ENCODE measurements around the gene FADS3. TPM values are rescaled to one million over a fixed set of nuclear protein-coding genes. Genes with fewer than 3 reads are reported as not detected.
A peak's percentile ranks its signal among the peaks of the same experiment; 100 is the strongest.

The FADS3 gene
- total RNA-seq, 1 experiment from 2014 or later = 50.0 TPM

- POLR2A ChIA-PET = no interaction called here
- DNase-seq (ENCODE audit: low spot score) (no peak), ATAC-seq (no peak)
- Mint-ChIP-seq H3K27ac (peak overlapping the region; percentile 49), H3K27me3 (ENCODE audit: low read depth) (no peaks in the 10 kb centered on the region), H3K36me3 (peaks cover 71% of the 10 kb centered on the region), H3K9me3 (no peaks in the 10 kb centered on the region), H3K4me1 (no peaks in the 10 kb centered on the region), H3K4me3 (no peak overlapping the region)
- CTCF ChIA-PET = no interaction called here
- no peak for TF ChIP-seq ZNF317 (CRISPR knock-in tag; IDR thresholded peaks at IDR 0.05; ENCODE audit: borderline replicate concordance, low read depth)
- no peak for TF ChIP-seq ZNF263 (CRISPR knock-in tag; IDR thresholded peaks at IDR 0.05; ENCODE audit: low read depth)
- no peak for TF ChIP-seq CREM (CRISPR knock-in tag; IDR thresholded peaks at IDR 0.05)
- no peak for TF ChIP-seq ZBTB43 (CRISPR knock-in tag; IDR thresholded peaks at IDR 0.05)
- TF ChIP-seq SP1 (CRISPR knock-in tag; conservative IDR thresholded peaks at IDR 0.05) = no peak
- no peak for TF ChIP-seq ZSCAN18 (CRISPR knock-in tag; IDR thresholded peaks at IDR 0.05)
- no peak for TF ChIP-seq JUN (CRISPR knock-in tag; IDR thresholded peaks at IDR 0.05)
- TF ChIP-seq ERG (CRISPR knock-in tag; IDR thresholded peaks at IDR 0.05) = no peak
- no peak for TF ChIP-seq ZNF232 (CRISPR knock-in tag; IDR thresholded peaks at IDR 0.05)
- TF ChIP-seq MXD4 (CRISPR knock-in tag; IDR thresholded peaks at IDR 0.05; ENCODE audit: borderline replicate concordance) = no peak
- TF ChIP-seq HMGA2 (CRISPR knock-in tag; IDR thresholded peaks at IDR 0.05) = no peak
- no peak for TF ChIP-seq RELA (CRISPR knock-in tag; IDR thresholded peaks at IDR 0.05; ENCODE audit: borderline replicate concordance)
- no peak for TF ChIP-seq CBFB (CRISPR knock-in tag; IDR thresholded peaks at IDR 0.05; ENCODE audit: low read depth)
- no peak for TF ChIP-seq ZNF138 (CRISPR knock-in tag; conservative IDR thresholded peaks at IDR 0.05)
Observed at GRCh38 chr11:61851900-61852295, 39.4 kb downstream of the FADS3 start.

- ChIA-PET POLR2A (no interaction called here), CTCF (no interaction called here)
- no peaks in the 10 kb centered on the region for H3K27me3 Mint-ChIP-seq (ENCODE audit: low read depth)
- peaks cover 76% of the 10 kb centered on the region for H3K36me3 Mint-ChIP-seq
- DNase-seq (ENCODE audit: low spot score) = no peak
- H3K9me3 Mint-ChIP-seq = no peaks in the 10 kb centered on the region
- H3K27ac Mint-ChIP-seq = peak overlapping the region; percentile 49
- TF ChIP-seq RORB (CRISPR knock-in tag; IDR thresholded peaks at IDR 0.05) (no peak), ATF1 (CRISPR knock-in tag; IDR thresholded peaks at IDR 0.05) (no peak), CREB1 (CRISPR knock-in tag; IDR thresholded peaks at IDR 0.05) (no peak), ATF3 (CRISPR knock-in tag; conservative IDR thresholded peaks at IDR 0.05) (no peak), SOX15 (CRISPR knock-in tag; IDR thresholded peaks at IDR 0.05) (no peak), ZNF416 (CRISPR knock-in tag; IDR thresholded peaks at IDR 0.05) (no peak)
- H3K4me1 Mint-ChIP-seq = no peaks in the 10 kb centered on the region
- ATAC-seq = no peak
- H3K4me3 Mint-ChIP-seq = no peak overlapping the region
Observed at GRCh38 chr11:61851113-61851899, 40.0 kb downstream of the FADS3 start.

GRCh38 chr11:61850687-61851086, 40.7 kb downstream of the FADS3 start:
- Mint-ChIP-seq H3K4me1 (peaks cover 2% of the 10 kb centered on the region; the same call in 1 of the 2 replicates), H3K36me3 (peaks cover 80% of the 10 kb centered on the region), H3K9me3 (no peaks in the 10 kb centered on the region), H3K27me3 (ENCODE audit: low read depth) (no peaks in the 10 kb centered on the region), H3K27ac (peak overlapping the region; percentile 26), H3K4me3 (no peak overlapping the region)
- ATAC-seq (no peak), DNase-seq (ENCODE audit: low spot score) (no peak)
- ChIA-PET CTCF (no interaction called here), POLR2A (no interaction called here)
- TF ChIP-seq ZNF263 (CRISPR knock-in tag; IDR thresholded peaks at IDR 0.05; ENCODE audit: low read depth) = no peak
- TF ChIP-seq ZNF423 (CRISPR knock-in tag; IDR thresholded peaks at IDR 0.05) = no peak
- TF ChIP-seq E2F5 (CRISPR knock-in tag; IDR thresholded peaks at IDR 0.05) = no peak
- TF ChIP-seq FOXP4 (CRISPR knock-in tag; IDR thresholded peaks at IDR 0.05) = no peak
- no peak for TF ChIP-seq FOXJ3 (CRISPR knock-in tag; IDR thresholded peaks at IDR 0.05; ENCODE audit: borderline replicate concordance)
- TF ChIP-seq E2F1 (CRISPR knock-in tag; IDR thresholded peaks at IDR 0.05) = no peak
- TF ChIP-seq ZBTB21 (CRISPR knock-in tag; IDR thresholded peaks at IDR 0.05; ENCODE audit: borderline replicate concordance) = no peak
